IPS-NIHi11 (cell line): ENCODE results near the gene PTPRO.

ENCODE experiments used
- DNase-seq: peaks from one replicate; pipeline ENCODE4 v3.0.0; 2012; ENCODE audit warnings: mixed read lengths, low spot score

PTPRO gene

GRCh38 chr12:15322164-15323061 is at the start of gene PTPRO:
Gene PTPRO (plus strand): TSS chr12:15322508.
- peak; percentile 57 for DNase-seq

- no peak for DNase-seq
Measured at GRCh38 chr12:15273896-15274295, 48.4 kb upstream of the PTPRO start.

GRCh38 chr12:15274561-15274967 is 47.7 kb upstream of the PTPRO start:
- no peak for DNase-seq

DNA sequence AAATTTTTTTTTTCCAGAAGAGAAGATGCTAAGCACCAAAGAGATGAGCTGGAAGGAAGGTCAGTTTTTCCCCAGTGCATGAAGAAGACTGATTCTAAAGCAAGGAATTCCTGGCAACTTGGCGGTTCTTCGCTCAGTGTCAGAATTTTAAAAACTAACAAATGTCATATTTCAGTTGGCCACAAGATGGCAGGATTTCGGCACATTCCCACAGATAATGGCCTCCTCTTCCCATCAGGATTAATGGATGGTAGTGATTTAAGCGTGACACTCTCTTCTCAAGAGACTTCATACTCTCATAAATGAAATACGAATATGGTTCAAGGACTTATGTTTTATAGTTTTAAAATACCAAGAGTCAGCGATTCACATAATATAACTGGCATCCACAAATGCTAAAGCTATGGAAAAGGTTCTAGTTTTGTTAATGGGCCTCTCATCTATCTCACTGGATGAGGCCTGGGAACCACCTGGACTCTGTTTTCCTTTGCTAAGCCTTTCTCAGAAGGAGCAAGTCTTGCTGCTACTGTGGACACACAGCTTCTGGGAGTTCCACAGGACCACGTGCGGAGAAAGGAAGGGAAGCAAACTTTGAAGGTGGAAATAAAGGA is 46.1 kb upstream of the PTPRO start:
- peak; percentile 68 for DNase-seq

DNA sequence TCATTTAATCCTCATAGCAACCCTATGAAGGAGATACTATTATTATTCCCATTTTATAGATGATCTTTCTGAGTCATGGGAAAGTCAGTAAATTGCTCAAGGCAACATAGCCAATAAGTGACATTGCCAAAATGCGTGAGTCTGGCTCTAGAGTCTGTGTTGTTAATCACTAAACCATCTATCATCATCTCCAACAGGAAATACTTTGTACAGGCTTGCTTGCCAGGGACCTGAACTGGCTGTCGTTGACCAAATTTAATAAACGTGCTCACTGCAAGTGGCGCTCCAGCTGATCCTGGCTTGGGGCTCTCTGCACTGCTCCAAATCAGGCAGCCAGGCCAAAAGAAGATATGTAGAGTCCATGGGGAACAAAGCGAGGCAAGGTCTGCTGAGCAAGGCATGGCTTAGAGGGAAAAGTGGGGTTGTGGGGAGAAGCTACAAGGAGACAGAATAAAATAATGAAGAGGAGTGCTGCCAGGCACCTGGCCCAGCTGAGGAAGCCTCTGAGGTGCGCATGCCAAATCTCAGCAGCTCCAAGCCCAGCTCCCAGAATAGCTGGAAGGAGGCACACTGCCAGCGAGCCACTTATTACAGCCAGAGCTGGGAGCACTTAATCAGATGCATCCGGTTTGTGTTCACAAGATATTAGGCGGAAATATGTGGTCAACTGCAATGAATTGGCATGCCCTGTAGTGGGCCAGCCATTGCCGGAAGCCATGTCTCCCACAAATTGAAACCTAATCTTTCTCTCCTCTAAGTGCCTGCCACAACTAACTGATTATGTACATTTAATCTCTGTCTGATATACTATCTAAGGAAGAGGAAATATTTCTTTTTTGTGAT is 43.3 kb upstream of the PTPRO start:
- DNase-seq = no peak

- DNase-seq = no peak
Measured at GRCh38 chr12:15280930-15281329, 41.4 kb upstream of the PTPRO start.

DNA sequence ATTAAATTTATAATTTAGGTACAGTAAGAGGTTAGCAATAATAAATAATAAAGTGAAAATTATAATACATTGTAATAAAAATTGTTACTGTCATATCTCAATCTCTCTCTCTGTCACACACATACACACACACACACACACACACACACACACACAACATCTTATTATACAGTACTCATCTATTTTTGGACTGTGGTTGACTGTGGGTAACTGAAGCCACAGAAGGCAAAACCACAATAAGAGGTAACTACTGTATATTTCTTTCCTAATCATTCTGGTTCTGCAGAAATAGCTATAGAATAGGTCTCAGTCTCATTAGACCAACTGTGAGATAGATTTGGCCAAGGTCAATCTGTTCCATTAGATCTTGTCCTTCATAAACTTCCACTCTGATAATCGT is 33.1 kb upstream of the PTPRO start:
- no peak for DNase-seq

DNA sequence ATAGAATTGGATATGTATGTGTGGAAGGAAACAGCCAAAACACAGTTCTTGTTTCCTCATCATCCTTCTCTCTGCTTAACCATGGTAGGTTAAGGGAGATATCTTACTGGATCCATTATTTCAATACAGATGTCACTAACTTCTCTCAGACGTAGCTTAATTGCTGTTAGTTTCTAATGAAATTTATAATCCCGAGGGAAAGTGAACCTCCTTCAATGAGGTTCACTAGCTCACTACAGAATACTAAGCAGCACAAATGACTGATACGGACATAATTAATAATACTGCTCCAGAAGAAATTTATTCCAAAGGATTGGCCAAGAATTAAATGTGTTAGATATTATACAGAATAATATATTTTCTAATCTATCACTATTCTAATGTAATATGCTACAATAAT is 28.6 kb upstream of the PTPRO start:
- DNase-seq = no peak

DNA sequence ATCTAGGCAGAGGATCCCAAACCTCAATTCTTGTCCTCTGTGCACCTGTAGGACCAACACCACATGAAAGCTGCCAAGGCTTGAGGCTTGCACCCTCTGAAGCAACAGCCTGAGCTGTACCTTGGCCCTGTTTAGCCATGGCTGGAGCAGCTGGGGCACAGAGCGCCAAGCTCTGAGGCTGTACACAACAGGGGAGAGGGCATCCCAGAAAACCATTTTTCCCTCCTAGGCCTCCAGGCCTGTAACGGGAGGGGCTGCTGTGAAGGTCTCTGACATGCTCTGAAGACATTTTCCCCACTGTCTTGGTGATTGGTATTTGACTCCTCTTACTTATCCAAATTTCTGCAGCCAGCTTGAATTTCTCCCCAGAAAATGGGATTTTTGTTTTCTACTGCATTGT is 22.4 kb upstream of the PTPRO start:
- no peak for DNase-seq

GRCh38 chr12:15304296-15304695 is 18.0 kb upstream of the PTPRO start:
- DNase-seq = no peak

DNA sequence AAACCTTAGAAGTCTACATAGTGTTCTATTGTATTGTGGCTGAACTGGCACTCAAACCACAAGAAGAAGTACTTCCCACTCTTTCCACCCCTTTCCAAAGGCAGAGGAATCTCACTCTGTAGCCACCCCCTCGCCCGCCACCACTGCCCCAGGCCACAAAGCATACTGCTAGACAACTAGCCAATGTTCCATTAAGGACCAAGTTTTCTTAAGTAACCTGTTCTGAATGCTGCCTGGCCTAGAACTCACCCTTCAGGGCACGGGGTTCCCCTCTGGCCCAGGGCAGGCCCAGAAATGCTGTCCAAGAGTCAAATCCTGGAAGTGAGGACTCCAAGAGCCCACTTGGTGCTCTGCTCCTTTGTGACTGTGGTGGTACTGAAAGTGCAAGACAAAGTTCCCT is 15.7 kb upstream of the PTPRO start:
- DNase-seq = no peak

GRCh38 chr12:15307079-15307478 is 15.2 kb upstream of the PTPRO start:
- no peak for DNase-seq

GRCh38 chr12:15318841-15319240 is 3.5 kb upstream of the PTPRO start:
- no peak for DNase-seq

DNA sequence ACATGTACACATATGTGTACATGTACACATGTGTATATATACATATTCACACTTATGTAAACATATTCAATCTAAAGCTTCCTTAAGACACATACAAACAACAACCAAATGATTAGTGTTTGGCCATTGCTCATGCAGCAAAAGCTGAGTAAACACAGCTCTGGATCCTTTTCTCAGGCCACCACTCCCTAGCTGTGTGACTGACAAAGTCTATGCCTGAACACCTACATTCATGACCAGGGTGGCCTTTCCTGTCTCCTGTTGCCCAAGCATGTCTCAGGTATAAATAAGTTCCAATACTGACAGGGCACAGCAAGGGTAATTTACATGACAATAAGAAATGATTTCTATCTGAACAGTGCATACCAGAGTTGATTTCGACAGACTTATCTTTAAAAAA is 1.4 kb upstream of the PTPRO start:
- no peak for DNase-seq

- DNase-seq = peak; percentile 42
Measured at GRCh38 chr12:15323480-15323879, 1.2 kb downstream of the PTPRO start.

- no peak for DNase-seq
Measured at GRCh38 chr12:15329891-15330290, 7.6 kb downstream of the PTPRO start.

DNA sequence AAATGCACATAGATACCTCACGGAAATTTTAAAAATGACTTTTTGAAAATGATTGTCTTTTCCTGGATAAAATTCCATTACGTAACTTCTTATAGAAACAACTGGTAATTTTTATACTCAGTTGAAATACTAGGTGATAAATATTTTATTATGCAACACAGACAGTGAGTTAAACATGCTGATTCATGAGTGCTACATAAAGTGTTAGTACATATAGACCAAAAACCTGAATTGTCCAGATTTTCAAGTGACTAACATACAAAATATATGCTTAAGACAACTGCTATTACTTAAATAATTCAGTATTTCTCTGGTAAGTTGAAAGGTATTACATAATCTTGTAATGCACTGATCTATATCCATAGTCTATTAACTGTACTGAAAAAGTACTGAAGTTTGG is 11.9 kb downstream of the PTPRO start:
- DNase-seq = no peak

GRCh38 chr12:15335959-15336358 is 13.7 kb downstream of the PTPRO start:
- no peak for DNase-seq

DNA sequence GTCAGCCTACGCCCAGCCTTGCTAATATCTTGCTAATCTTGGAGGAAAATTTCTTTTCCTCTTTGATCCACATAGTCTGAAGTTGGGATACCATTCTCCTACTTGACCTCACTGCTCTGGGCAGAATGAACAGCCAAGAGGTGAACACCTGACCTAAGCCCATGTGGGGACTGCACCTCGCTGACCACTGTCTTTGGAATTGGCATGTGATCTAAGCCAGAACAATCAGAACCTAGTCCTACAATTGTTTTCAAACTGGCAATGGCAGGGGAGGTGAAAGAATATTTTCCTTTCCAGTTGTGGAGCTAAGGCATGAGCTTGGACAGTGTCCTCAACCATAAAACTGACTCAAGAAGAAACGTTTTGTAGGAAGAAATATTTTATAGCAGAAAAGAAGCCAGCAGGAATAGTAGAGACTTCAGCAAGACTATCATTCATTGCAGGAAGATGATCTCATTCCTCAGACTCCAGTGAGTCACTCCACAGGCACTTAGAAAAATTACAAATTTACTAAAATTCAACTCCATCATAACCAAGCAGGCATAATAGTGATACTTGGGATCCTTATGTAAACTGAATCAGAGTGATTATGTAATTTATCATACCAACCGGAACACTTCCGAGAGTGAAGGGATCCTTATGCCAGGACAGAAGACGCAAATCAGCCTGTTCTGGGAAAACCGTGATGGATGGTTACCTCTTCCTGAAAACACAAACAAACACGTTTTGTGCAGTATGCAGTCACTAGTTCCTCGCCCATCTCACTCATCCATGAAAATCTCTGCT is 14.7 kb downstream of the PTPRO start:
- DNase-seq = no peak

GRCh38 chr12:15341371-15341770 is 19.1 kb downstream of the PTPRO start:
- DNase-seq = no peak

GRCh38 chr12:15344561-15344960 is 22.3 kb downstream of the PTPRO start:
- no peak for DNase-seq

DNA sequence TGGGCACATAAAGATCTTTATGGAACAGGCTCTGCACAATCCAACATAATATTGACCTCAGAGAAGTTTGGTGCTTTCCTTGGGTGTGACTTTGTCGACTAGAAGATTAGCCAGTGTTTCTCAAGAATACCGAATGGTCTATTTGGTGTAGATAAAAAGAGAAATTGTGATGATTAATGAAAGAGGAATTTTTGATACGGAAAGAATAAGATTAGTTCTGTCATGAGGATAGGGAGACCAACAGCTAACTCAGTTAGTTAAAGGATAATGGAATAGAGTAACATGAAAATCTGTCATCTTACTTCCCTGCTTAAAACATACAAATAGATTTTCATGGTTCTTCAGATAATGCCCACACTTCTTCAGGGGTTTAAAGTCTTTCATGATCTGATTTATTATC is 24.2 kb downstream of the PTPRO start:
- DNase-seq = no peak
